ENCODE results near the gene SMTNL1. TPM values are rescaled to one million over a fixed set of nuclear protein-coding genes. Genes with fewer than 3 reads are reported as not detected.

The SMTNL1 gene
- total RNA-seq, 4 donors from 2014 or later: not detected

DNA sequence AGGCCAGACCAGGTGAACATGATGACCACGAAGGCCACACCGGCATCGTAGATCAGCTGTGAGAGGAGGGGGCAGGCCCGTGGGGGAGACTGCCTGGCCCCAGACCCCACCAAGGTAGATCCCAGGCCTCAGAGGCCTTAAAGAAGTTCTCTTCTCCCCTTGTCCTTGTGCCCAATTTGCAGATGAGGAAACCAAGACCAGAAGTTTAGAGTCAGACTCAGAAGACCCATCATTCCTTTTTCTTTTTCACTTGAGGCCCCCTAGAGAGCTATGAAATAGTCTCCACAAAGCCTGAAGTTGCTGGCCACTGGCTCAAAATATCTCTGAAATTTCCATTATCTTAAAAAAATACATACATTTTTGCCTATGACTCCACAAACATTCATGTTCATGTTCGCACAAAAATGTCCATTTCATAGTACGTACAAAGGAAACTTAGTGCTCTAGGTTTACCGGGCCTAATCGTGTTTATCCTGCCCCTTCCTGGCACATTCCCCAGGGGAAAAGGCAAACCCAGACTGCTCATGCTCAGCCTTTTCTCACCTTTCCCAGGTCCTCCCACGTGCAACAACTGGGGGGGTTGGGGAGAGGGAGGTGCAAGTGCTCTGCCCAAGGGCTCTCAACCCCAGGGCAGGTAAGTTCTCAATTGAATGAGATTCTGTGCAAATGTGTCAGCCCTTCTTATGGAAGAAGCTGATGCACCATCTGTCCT lies 41.1 kb upstream of the SMTNL1 start:
- ATAC-seq (ENCODE audit: low FRiP score): no peak
- TF ChIP-seq, protein P1, sequence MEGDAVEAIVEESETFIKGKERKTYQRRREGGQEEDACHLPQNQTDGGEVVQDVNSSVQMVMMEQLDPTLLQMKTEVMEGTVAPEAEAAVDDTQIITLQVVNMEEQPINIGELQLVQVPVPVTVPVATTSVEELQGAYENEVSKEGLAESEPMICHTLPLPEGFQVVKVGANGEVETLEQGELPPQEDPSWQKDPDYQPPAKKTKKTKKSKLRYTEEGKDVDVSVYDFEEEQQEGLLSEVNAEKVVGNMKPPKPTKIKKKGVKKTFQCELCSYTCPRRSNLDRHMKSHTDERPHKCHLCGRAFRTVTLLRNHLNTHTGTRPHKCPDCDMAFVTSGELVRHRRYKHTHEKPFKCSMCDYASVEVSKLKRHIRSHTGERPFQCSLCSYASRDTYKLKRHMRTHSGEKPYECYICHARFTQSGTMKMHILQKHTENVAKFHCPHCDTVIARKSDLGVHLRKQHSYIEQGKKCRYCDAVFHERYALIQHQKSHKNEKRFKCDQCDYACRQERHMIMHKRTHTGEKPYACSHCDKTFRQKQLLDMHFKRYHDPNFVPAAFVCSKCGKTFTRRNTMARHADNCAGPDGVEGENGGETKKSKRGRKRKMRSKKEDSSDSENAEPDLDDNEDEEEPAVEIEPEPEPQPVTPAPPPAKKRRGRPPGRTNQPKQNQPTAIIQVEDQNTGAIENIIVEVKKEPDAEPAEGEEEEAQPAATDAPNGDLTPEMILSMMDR (IDR thresholded peaks at IDR 0.05): no peak
- DNase-seq (ENCODE audit: low spot score): no peak

DNA sequence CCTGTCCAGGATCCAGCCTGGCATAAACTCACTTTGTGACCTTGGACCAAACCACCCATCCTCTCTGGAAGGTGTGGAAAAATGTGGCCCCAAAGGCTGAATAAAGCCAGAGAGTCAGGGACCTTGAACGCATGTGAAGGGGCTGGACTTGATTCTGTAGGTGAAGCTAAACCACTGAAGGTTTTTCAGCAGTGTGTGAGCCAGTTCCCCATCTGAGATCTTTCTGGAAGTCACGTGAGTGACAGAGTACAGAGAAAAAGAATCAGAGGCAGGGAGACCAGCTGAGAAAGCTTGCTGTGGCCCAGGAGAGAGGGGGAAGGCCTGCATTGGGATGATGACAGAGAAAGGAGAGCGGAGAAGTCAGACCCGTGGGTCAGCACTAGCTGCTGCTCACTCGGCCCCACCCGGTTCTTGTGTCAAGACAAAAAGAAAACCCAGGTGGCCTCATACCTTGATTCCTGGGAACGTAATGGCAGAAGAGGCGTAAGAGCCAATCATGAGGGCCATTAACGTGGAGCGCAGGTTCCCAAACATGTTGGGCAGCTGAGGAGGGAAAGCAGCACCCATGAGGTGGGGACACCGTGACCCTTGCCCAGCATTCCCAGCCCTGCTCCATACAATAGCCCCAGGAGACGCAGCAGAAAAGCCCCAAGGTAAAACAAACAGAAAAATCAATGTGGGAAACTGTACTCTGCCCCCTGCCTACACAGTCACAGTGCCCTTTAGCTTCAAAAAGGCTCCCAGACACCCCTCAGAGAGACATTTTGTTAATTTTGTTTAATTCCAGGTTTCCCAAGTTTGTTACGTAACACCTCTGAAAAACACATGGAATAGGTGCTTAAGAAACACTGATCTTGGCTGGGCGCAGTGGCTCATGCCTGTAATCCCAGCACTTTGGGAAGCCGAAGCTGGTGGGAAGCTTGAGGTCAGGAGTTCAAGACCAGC lies 39.8 kb upstream of the SMTNL1 start:
- DNase-seq (ENCODE audit: low spot score): no peak
- TF ChIP-seq, protein P1 (IDR thresholded peaks at IDR 0.05): no peak
- ATAC-seq (ENCODE audit: low FRiP score): no peak

DNA sequence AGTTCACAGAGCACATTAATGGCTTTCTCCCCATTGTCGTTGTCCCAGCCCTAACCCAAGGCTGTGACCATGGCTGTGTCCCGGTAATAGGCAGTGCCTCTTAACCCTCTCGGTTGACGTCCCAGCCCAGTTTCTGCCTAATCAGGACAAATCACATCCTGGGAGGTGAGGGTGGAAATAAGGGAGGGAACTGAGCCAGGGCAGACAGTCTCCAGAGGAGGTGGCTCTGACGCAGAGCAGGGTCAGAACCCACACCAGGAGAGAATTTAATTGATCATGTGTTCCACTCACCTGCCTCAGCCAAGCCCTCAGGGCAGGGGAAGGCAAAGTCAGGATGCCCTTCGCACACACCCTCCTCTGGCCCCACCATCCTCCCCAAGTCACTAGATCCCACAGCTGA lies 38.9 kb upstream of the SMTNL1 start:
- TF ChIP-seq, protein P1 (IDR thresholded peaks at IDR 0.05): no peak
- DNase-seq (ENCODE audit: low spot score): no peak
- ATAC-seq (ENCODE audit: low FRiP score): no peak

DNA sequence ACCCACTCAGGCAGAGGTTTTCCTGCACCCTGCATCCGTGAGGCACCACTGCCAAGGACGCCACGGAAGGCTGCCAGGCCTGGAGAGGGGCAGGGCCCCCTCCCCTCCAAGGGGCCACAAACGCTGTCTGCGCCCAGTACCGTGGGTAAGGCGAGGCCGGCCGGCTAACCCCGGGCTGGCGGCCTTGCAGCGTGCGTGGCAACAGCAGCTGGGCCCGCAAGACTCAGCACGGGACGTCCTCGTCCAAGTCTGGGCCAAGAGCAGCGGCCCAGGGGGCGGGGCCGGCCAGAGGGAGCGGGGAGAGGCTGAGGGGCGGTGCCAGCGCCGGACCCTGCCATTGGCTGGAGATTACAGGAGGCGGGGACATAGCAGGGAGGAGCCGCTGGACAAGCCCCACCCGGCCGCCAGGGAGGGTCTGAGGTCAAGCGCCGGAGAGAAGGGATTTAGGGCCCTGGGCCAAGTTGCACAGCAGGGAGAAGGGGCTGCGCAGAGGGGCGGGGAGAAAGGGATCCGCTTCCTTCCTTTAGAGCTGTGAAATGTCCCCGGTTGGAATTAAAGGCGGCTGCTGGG lies 37.9 kb upstream of the SMTNL1 start:
- TF ChIP-seq, protein P1 (IDR thresholded peaks at IDR 0.05): no peak
- DNase-seq (ENCODE audit: low spot score) (peak; percentile 82), ATAC-seq (ENCODE audit: low FRiP score) (peak; percentile 99)

DNA sequence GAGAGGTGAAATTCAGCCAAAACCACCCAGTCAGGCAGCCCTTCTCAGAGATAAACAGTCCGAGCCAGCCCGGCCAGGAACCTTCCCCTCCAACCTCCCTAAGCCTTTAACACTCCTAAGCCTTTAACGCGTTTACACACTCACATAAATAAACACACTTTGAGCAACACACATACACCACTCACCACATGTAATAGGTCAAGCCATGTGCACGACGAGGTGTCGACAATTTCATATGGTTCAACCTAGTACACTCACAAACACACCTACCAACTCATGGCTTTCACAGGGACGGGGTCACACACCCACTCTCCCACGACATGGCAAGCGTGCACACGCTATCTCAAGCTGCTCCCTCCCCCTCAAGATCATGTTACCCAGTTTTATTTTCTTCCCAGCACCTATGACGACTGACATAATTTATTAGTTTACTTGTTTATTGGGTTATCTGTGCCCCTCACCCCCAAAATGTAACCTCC lies 37.4 kb upstream of the SMTNL1 start:
- TF ChIP-seq, protein P1 (IDR thresholded peaks at IDR 0.05): no peak
- peak; percentile 58 for ATAC-seq (ENCODE audit: low FRiP score)
- no peak for DNase-seq (ENCODE audit: low spot score)

DNA sequence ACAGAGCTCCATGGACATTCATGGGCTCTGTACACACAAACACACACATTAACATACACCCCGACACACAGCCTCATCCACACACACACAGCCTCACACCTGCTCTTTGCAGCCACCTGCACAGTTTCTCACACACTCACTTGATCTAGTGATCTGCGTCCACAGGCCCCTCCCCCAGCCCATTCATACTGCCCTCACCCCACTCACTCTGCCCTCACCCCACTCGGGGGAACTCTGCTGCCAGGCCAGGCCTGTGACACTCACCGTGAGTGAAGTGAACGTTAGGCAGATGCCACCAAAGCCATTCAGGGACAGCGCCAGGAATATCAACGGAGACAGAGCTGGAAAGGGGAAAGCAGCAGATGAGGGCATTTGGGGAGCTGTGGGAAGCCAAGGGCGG lies 36.9 kb upstream of the SMTNL1 start:
- TF ChIP-seq, protein P1 (IDR thresholded peaks at IDR 0.05): no peak
- DNase-seq (ENCODE audit: low spot score): no peak
- ATAC-seq (ENCODE audit: low FRiP score): peak; percentile 4
